Prostate gland (tissue), 2 donors: ENCODE data around the gene COX19.

ENCODE experiments used
- POLR2A ChIP-seq: fragments of 450-650 bp; IDR thresholded peaks from one replicate; pipeline ENCODE4 v1.6.1; 2016; ENCODE audit warnings: antibody characterized with exemption, mild to moderate bottlenecking
- POLR2AphosphoS5 ChIP-seq: sonication (generic); formaldehyde crosslinking; IDR thresholded peaks from one replicate; pipeline ENCODE4 v1.6.1; 2017; ENCODE audit warnings: antibody characterized with exemption
- TF ChIP-seq, protein P1 (sequence below), 4 experiments: fragments of 200-600 bp in 2 of 4; fragments of 450-650 bp in 2 of 4; sonication (generic) in 2 of 4; IDR thresholded peaks; 1 replicate in 3 of 4; 2 replicates in 1 of 4; pipeline ENCODE4 v1.5.1; 2016 to 2019; ENCODE audit warnings: antibody characterized with exemption in 4 of 4, mild to moderate bottlenecking in 2 of 4, moderate library complexity in 2 of 4

DNA sequence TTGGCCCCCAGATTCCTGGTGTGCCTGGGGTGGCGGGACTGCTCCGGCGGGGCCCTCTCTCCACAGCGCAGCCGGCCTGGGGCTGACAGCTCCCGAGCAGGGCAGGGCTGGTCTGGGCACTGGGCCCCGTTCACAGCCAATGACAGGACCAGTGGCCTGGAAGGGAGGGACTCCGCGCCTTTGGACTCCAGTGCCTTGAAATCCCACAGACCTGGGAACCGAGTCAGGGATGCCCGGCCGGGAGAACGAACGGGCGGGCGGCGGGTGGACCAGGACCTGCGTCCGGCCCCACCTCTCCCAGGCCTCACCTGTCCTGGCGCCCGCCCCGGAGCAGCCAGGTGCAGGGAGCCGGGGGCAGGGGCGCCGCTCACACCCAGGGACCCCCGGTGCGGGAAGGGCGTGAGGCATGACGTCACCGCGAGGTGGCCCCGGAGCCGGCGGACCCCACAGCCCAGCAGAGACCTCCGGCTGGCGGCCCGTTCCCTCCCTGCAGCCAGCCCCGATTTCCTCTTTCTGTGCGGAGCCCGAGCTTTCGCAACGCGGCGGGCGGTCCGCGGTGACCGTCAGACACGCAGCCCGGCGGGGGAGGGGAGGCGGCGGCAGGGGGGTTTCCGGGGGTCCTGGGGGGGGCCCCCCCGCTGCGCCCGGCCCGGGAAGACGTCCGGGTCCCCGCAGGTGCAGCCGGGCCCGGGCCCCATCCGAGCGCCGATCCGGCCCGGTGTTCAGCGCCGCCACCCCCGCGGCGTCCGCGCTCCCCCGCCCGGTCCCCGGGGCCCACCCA lies 21.6 kb downstream of the COX19 start:
- TF ChIP-seq POLR2AphosphoS5 (no peak), POLR2A (peak; percentile 21)
- TF ChIP-seq, protein P1, sequence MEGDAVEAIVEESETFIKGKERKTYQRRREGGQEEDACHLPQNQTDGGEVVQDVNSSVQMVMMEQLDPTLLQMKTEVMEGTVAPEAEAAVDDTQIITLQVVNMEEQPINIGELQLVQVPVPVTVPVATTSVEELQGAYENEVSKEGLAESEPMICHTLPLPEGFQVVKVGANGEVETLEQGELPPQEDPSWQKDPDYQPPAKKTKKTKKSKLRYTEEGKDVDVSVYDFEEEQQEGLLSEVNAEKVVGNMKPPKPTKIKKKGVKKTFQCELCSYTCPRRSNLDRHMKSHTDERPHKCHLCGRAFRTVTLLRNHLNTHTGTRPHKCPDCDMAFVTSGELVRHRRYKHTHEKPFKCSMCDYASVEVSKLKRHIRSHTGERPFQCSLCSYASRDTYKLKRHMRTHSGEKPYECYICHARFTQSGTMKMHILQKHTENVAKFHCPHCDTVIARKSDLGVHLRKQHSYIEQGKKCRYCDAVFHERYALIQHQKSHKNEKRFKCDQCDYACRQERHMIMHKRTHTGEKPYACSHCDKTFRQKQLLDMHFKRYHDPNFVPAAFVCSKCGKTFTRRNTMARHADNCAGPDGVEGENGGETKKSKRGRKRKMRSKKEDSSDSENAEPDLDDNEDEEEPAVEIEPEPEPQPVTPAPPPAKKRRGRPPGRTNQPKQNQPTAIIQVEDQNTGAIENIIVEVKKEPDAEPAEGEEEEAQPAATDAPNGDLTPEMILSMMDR (IDR thresholded peaks at IDR 0.05) = peak in 1 of 4 experiments; percentile 9
